DOHH2 (cell line): Measurements from ENCODE around the gene HEXIM2.

Experiments
- CTCF ChIP-seq: fragments of 200-600 bp; sonication (generic); IDR thresholded peaks from one replicate; pipeline ENCODE4 v1.5.1; 2014; ENCODE audit warnings: antibody characterized with exemption, mild to moderate bottlenecking, low read depth, low read length; ENCODE audit not compliant: poor library complexity, severe bottlenecking
- EZH2phosphoT487 ChIP-seq: fragments of 200-600 bp; sonication (generic); IDR thresholded peaks from 2 replicates; pipeline ENCODE4 v1.6.1; 2017; ENCODE audit warnings: borderline replicate concordance, mild to moderate bottlenecking, antibody characterized with exemption, low read length, moderate library complexity, mixed read lengths

GRCh38 chr17:45127207-45127547 is 34.5 kb upstream of the HEXIM2 start:
- TF ChIP-seq EZH2phosphoT487: no peak
- TF ChIP-seq CTCF: no peak
